Upper lobe of left lung (tissue), 4 donors: ENCODE results near the gene ORAI2.

Experiments used
- CTCF ChIP-seq, 6 experiments: fragments of 450-650 bp in 4 of 6; fragments of 200-600 bp in 2 of 6; sonication (generic) in 2 of 6; IDR thresholded peaks; one replicate each; pipeline ENCODE4 v1.5.1; 2016 to 2019; ENCODE audit warnings: antibody characterized with exemption in 6 of 6
- POLR2A ChIP-seq, 4 donors: fragments of 450-650 bp; IDR thresholded peaks; one replicate each; pipeline ENCODE4 v1.5.1; 2016 to 2017; ENCODE audit warnings: antibody characterized with exemption in 4 of 4, mild to moderate bottlenecking in 2 of 4
- POLR2AphosphoS5 ChIP-seq, 2 donors: sonication (generic); formaldehyde crosslinking; IDR thresholded peaks; one replicate each; pipeline ENCODE4 v1.5.1; 2017; ENCODE audit warnings: antibody characterized with exemption in 2 of 2

DNA sequence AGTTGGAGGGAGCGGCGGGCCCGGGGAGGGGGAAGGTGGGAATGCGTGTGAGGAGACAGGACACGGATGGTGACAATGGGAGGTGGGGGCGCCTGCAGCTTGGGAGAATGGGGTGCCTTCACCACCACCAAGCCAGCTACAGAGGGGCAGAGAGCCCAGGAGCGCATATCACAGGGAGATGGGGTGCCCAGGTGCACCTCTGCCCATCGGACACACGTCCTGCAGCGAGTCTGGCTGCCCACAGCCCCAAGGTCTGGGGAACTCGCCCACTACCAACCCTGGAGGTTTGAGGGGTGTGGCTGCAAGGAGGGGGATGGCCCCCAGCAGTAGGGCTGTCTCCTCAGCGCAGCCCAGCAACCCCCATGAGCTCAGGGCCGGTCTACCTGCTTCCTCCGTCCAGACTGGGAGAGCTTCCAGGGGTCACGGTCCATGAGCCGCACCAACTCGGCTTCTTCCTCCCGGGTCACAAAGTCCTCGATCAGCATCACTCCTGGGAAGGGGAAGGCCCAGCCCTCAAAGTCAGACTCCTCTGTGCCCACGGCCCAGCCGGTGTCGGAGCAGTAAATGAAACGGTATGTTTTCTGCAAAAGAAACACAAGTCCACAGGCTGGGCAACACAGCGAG is 26.0 kb downstream of the ORAI2 start:
- TF ChIP-seq CTCF (IDR thresholded peaks at IDR 0.05) (no peak), POLR2AphosphoS5 (IDR thresholded peaks at IDR 0.05) (no peak), POLR2A (IDR thresholded peaks at IDR 0.05) (no peak)
